Fibroblast of skin of scalp (primary cell): ENCODE data around the gene GIMD1.

ENCODE experiments used
- DNase-seq: peaks from one replicate; pipeline ENCODE4 v3.0.0-alpha.2; 2013

Gene GIMD1

DNA sequence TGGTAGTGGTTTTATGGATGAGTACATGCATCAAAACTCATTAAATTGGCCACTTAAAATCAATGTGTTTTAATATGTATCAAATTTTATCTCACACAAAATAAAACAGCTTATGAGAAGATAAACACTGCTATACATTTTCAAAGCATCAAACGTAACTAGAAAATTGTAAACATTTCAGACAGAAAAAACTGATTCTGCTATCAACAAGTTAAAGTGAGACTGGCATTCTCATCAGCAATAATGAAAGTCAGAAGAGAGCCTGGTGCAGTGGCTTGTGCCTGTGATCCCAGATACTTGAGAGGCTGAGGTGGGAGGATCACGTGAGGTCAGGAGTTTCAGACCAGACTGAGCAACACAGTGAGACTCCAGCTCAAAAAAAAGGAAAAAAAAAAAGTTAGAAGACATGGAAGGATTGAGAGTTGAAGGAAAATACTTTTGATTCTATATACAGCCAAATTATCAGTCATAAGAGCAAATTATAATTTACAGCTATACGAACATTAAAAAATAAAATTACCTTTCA is 55.5 kb downstream of the GIMD1 start:
- peak; percentile 19 for DNase-seq

DNA sequence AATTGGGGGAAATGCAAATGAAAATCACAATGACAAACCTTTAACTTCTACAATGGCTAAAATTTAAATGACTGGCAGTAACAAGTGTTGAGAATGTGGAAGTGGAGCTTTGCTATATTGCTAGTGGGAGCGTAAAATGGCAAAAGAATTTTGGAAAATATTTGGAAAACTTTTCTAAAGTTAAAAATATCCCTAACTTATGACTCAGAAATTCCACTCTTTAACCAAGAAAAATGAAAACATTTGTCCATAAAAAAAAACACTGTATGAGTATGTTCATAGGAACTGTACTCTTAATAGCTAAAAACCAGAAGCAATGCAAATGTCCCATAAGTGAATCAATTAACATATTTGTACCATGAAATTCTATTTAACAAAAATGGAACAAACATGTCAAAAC is 56.2 kb downstream of the GIMD1 start:
- peak; percentile 88 for DNase-seq
